HG02943 (cell line): Measurements from ENCODE around the gene CDIPT.
"Not testable (repeated sequence)": the region's sequence is repeated elsewhere in the genome, so short reads cannot be mapped to it uniquely, and the experiment has no call there.

Source experiments
- ATAC-seq: cut with Tn5 transposase; IDR thresholded peaks from one replicate; pipeline ENCODE4 v1.9.1; 2021; ENCODE audit warnings: mild to moderate bottlenecking, low read depth, moderate library complexity; ENCODE audit not compliant: unreplicated experiment

Gene CDIPT

GRCh38 chr16:29898135-29898803 lies 35.2 kb upstream of the CDIPT start:
- no peak for ATAC-seq

GRCh38 chr16:29897333-29897732 lies 34.3 kb upstream of the CDIPT start:
- no peak for ATAC-seq

GRCh38 chr16:29896841-29897240 lies 33.8 kb upstream of the CDIPT start:
- no peak for ATAC-seq

- ATAC-seq, result no peak
Observed at GRCh38 chr16:29894352-29894751, 31.3 kb upstream of the CDIPT start.

GRCh38 chr16:29893553-29893952 lies 30.5 kb upstream of the CDIPT start:
- no peak for ATAC-seq

- no peak for ATAC-seq
Observed at GRCh38 chr16:29892458-29892813, 29.4 kb upstream of the CDIPT start.

- ATAC-seq, result no peak
Observed at GRCh38 chr16:29891525-29892457, 28.8 kb upstream of the CDIPT start.

GRCh38 chr16:29889372-29889771 lies 26.3 kb upstream of the CDIPT start:
- not testable (repeated sequence) for ATAC-seq

- no peak for ATAC-seq
Observed at GRCh38 chr16:29883987-29884386, 21.0 kb upstream of the CDIPT start.

- ATAC-seq, result no peak
Observed at GRCh38 chr16:29881050-29881449, 18.0 kb upstream of the CDIPT start.

GRCh38 chr16:29878172-29878571 lies 15.1 kb upstream of the CDIPT start:
- no peak for ATAC-seq

- ATAC-seq, result no peak
Observed at GRCh38 chr16:29877266-29877961, 14.4 kb upstream of the CDIPT start.

- no peak for ATAC-seq
Observed at GRCh38 chr16:29876594-29877249, 13.7 kb upstream of the CDIPT start.

GRCh38 chr16:29876217-29876593 lies 13.2 kb upstream of the CDIPT start:
- no peak for ATAC-seq

GRCh38 chr16:29875206-29875605 lies 12.2 kb upstream of the CDIPT start:
- ATAC-seq, result no peak

GRCh38 chr16:29873319-29873718 lies 10.3 kb upstream of the CDIPT start:
- no peak for ATAC-seq

GRCh38 chr16:29871822-29872546 lies 9.0 kb upstream of the CDIPT start:
- ATAC-seq, result no peak

- not testable (repeated sequence) for ATAC-seq
Observed at GRCh38 chr16:29869067-29869466, 6.0 kb upstream of the CDIPT start.

- ATAC-seq, result no peak
Observed at GRCh38 chr16:29868396-29869009, 5.5 kb upstream of the CDIPT start.

- ATAC-seq, result no peak
Observed at GRCh38 chr16:29864205-29864604, 1.2 kb upstream of the CDIPT start.
